OCI-LY1 (cell line): ENCODE data around the gene SEC14L3.

Source experiments
- EZH2 ChIP-seq: fragments of 200-600 bp; sonication (generic), shearing (Covaris generic); IDR thresholded peaks from 2 replicates; pipeline ENCODE4 v1.8.0; 2017; ENCODE audit warnings: borderline replicate concordance, mixed run types, mild to moderate bottlenecking, antibody characterized with exemption, low read length, moderate library complexity, mixed read lengths
- TF ChIP-seq, protein P1 (sequence below): fragments of 200-600 bp; sonication (generic), shearing (Covaris generic); IDR thresholded peaks from 2 replicates; pipeline ENCODE4 v1.5.1; 2017; ENCODE audit warnings: mild to moderate bottlenecking, antibody characterized with exemption, low read length, moderate library complexity, mixed read lengths

- TF ChIP-seq, protein P1, sequence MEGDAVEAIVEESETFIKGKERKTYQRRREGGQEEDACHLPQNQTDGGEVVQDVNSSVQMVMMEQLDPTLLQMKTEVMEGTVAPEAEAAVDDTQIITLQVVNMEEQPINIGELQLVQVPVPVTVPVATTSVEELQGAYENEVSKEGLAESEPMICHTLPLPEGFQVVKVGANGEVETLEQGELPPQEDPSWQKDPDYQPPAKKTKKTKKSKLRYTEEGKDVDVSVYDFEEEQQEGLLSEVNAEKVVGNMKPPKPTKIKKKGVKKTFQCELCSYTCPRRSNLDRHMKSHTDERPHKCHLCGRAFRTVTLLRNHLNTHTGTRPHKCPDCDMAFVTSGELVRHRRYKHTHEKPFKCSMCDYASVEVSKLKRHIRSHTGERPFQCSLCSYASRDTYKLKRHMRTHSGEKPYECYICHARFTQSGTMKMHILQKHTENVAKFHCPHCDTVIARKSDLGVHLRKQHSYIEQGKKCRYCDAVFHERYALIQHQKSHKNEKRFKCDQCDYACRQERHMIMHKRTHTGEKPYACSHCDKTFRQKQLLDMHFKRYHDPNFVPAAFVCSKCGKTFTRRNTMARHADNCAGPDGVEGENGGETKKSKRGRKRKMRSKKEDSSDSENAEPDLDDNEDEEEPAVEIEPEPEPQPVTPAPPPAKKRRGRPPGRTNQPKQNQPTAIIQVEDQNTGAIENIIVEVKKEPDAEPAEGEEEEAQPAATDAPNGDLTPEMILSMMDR, result no peak
- TF ChIP-seq EZH2, result no peak
These were observed 2.3 kb upstream of the SEC14L3 start for GRCh38 chr22:30474121-30474520.
